SK-N-MC (cell line): ENCODE results near the gene SNX17.

Experiments used
- DNase-seq: peaks from one replicate; pipeline ENCODE4 v3.0.0-alpha.2; 2011; ENCODE audit warnings: low read depth, low spot score
- H3K27ac ChIP-seq: fragments of 200-600 bp; sonication (generic); 2 replicates; pipeline ENCODE4 v1.5.1; 2016; ENCODE audit warnings: mixed run types
- H3K36me3 ChIP-seq: fragments of 200-600 bp; sonication (generic); 2 replicates; pipeline ENCODE4 v1.6.1; 2017; ENCODE audit warnings: antibody characterized with exemption, low read length, mixed read lengths; ENCODE audit not compliant: insufficient read depth
- H3K4me3 ChIP-seq: fragments of 200-600 bp; sonication (generic); 2 replicates; pipeline ENCODE4 v1.5.1; 2016
- H3K9ac ChIP-seq: fragments of 200-600 bp; sonication (generic); 2 replicates; pipeline ENCODE4 v1.8.0; 2017; ENCODE audit warnings: mixed run types, mixed read lengths; ENCODE audit not compliant: insufficient read length
- H3K9me3 ChIP-seq: fragments of 200-600 bp; sonication (generic); 2 replicates; pipeline ENCODE4 v1.6.1; 2017; ENCODE audit warnings: low read depth, mild to moderate bottlenecking, antibody characterized with exemption, low read length, moderate library complexity, mixed read lengths
- EZH2 ChIP-seq: fragments of 200-600 bp; sonication (generic); IDR thresholded peaks from one replicate; pipeline ENCODE4 v1.6.1; 2017; ENCODE audit warnings: antibody characterized with exemption
- FOXP2 ChIP-seq: optimal IDR thresholded peaks from 2 replicates; pipeline ENCODE3; 2011; ENCODE audit warnings: mild to moderate bottlenecking, moderate library complexity; ENCODE audit not compliant: insufficient read depth; ENCODE audit errors: extremely low read length, control extremely low read depth
- POLR2AphosphoS5 ChIP-seq: IDR thresholded peaks from 2 replicates; pipeline ENCODE4 v1.6.1; 2012; ENCODE audit warnings: mild to moderate bottlenecking, low read depth, low read length, borderline replicate concordance

Gene SNX17, protein sequence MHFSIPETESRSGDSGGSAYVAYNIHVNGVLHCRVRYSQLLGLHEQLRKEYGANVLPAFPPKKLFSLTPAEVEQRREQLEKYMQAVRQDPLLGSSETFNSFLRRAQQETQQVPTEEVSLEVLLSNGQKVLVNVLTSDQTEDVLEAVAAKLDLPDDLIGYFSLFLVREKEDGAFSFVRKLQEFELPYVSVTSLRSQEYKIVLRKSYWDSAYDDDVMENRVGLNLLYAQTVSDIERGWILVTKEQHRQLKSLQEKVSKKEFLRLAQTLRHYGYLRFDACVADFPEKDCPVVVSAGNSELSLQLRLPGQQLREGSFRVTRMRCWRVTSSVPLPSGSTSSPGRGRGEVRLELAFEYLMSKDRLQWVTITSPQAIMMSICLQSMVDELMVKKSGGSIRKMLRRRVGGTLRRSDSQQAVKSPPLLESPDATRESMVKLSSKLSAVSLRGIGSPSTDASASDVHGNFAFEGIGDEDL

DNA sequence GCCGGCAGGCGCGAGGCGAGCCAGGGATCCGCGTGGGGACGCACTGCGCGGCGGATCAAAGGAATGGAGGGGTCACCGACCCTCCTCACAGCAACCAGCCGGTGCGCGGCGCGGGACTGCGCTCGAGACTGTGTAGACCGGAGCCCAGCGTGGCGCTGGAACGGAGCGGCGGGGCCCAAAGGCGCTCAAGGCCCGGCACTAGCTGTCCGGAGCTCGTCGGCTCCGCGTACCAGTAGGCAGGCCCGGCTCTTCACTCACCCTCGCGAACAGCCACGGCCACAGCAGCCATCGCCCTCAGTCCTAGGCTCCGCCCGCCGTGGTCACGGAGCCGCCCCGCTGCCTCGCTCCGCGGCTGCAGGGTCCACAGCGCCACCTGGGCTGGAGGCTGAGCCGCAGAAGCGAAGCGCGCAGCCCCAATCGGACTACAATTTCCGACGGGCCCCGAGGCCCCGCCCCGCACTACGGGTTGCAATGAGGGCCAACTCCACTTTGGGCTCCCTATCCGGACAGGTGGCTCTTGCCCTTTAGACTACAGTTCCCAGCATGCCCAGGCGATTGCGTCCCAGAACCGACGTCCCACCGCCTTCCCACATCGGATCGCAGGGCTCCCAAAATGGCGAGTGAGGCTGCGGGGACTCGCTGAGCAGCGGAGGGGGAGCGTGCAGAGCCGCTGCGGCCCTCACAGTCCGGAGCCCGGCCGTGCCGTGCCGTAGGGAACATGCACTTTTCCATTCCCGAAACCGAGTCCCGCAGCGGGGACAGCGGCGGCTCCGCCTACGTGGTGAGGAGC is at the start of gene SNX17, which contains the start of gene EIF2B4:
Gene SNX17, plus strand, starts transcription at position 591 of the 790 bp plus-strand sequence. Its CDS starts 128 bp downstream, at position 719.
Gene EIF2B4, minus strand, starts transcription at position 313 of the 790 bp plus-strand sequence. Its CDS starts 24 bp downstream, at position 289.
- Histone ChIP-seq H3K36me3 (peaks cover 65% of the 10 kb centered on the region), H3K27ac (peak within 1 kb of the TSS; percentile 77), H3K4me3 (peak within 1 kb of the TSS; percentile 94), H3K9me3 (no peaks in the 10 kb centered on the region), H3K9ac (peak within 1 kb of the TSS; percentile 98)
- TF ChIP-seq POLR2AphosphoS5 (peak; percentile 94), FOXP2 (peak; percentile 36), EZH2 (no peak)
- DNase-seq = peak; percentile 97

DNA sequence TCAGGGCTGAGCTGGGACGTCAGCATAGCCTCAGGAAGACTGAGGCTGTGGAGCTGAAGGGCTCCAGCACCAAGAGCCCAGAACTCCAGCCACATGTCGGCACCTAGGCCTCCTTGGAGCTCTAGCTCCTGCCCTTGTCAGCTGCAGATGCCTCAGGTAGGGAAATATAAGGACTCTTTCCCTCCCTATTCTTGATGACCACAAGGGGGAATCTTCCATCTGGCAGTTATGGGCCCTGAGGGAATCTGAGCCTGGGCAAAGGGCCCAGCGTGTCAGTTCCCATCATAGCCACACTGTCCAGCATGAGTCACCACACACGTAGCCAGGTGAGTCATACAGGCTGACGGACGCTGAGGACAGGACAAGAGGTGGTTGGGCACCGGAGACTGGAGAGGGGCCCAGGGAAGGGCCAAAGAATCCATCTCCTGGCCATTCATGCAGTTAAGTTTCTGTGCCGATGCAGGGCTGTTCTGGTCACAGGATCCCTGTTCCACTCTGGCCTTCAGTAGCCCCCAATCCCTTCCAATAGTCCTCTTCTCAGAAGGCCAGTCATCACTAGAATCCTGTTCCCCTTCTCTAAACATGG is 49.4 kb upstream of the SNX17 start:
- no peak overlapping the region for H3K9ac ChIP-seq
- no peak overlapping the region for H3K27ac ChIP-seq
- no peak overlapping the region; the same call in 1 of the 2 replicates for H3K4me3 ChIP-seq
- H3K36me3 ChIP-seq = peaks cover 1% of the 10 kb centered on the region; the same call in 1 of the 2 replicates
- TF ChIP-seq POLR2AphosphoS5 (no peak), EZH2 (no peak), FOXP2 (no peak)
- no peak for DNase-seq
- no peaks in the 10 kb centered on the region for H3K9me3 ChIP-seq

DNA sequence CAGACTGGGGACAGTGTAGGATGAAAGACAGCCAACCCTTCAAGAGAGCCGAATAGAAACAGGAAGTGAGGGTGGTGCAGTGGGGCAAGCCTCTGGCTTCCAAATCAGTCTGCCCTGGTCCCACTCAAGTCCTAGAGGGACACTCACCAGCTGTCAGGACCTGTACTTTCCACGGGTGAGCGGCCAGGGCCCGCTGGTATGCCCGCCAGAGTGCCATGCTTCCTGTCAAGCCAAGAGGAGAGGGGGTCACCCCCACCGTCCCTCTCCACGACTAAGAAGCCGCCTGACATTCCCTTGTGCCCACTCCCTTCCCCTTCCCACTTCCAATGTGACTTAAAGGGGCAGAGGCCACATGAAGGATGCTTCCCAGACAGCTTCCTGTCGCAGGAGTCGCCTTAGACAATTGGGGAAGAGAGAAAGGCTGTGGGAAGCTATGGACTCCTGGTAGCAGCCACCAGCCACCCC is 48.1 kb upstream of the SNX17 start:
- Histone ChIP-seq H3K36me3 (peaks cover 11% of the 10 kb centered on the region), H3K9me3 (no peaks in the 10 kb centered on the region), H3K27ac (peak overlapping the region; percentile 89), H3K4me3 (peak overlapping the region; percentile 97), H3K9ac (peak overlapping the region; percentile 99)
- no peak for TF ChIP-seq FOXP2
- TF ChIP-seq POLR2AphosphoS5 = no peak
- no peak for TF ChIP-seq EZH2
- DNase-seq = no peak

DNA sequence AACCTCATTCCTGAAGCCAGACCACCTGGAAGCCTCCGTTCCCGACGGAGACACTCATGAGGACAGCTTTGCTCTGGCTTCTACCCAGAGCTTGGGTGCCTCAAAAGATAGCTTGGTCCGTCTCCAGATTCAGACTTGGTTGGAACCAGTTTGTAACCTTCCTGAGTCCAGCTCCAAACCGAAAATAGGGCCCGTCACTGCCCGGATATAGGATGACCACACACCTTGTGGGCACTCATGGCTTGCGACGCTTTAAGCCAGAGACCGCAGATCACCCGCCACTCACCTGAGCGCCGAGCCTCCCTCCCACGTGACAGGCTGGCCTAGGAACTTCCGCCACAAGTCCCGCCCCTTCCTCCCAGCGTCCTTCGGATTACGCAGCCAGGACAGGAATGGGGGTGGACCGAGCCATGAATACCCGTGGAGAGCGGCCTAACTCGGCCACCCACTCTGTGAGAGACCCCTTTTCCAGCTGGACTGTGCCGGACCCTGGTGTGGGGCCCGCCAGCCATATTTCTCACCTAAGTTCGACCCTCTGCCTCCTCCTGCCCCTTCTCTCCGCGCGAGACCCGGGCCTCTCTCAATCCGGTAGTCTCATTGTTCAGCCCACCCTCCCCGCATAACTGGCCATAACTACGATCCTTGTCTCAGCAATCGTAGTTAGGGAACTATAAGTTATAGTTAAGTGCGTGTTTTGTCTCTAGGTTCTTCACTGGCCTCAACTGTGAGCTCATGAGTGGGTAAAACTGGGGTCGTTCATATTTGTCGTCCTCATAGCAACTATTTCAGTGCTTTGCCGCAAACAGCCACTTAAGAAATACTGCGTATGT is 47.4 kb upstream of the SNX17 start, which contains the start of gene MPV17:
Gene MPV17, minus strand, starts transcription at position 332 of the 830 bp plus-strand sequence. CDS start 580 bp downstream, outside the sequence.
- no peaks in the 10 kb centered on the region for H3K9me3 ChIP-seq
- DNase-seq = no peak
- H3K9ac ChIP-seq = peak within 1 kb of the TSS; percentile 99
- H3K27ac ChIP-seq = peak within 1 kb of the TSS; percentile 89
- TF ChIP-seq POLR2AphosphoS5 = peak; percentile 97
- no peak for TF ChIP-seq FOXP2
- no peak for TF ChIP-seq EZH2
- peak within 1 kb of the TSS; percentile 97 for H3K4me3 ChIP-seq
- peaks cover 16% of the 10 kb centered on the region for H3K36me3 ChIP-seq

DNA sequence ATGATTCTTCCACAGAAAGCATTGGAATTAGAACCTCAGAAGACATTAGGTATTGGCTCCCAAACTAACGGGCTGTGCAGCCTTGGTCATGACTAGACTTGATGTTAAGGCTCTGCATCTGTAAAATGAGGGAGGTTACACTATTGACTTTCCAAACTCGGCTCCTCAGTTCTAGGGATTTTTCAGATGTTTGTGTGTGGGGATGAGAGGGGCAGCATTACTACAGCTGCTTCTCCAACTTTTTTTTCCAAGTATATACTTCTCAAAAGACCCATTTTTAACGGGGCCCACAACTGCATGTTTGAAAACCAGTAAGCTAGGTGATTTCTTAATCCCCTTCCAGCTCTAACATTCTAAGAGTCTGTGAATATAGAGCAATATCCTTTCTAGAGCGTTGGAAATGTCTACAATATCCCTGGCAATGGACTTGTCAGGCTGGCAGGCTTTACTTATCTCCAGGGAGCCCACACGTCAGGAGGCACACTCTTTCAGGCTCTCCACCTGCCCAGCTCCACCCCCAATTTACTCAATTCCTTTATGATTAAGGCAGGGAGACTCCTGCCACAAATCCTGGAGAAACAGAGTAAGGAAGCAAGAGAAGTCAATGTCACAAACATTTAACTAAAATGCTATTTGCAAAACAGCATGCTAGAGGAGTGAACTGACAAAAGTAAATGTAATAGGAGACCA is 46.7 kb upstream of the SNX17 start:
- DNase-seq = no peak
- peak overlapping the region; percentile 97 for H3K4me3 ChIP-seq
- H3K9ac ChIP-seq = peak overlapping the region; percentile 99
- peaks cover 23% of the 10 kb centered on the region for H3K36me3 ChIP-seq
- no peaks in the 10 kb centered on the region for H3K9me3 ChIP-seq
- TF ChIP-seq POLR2AphosphoS5 (no peak), EZH2 (no peak), FOXP2 (no peak)
- peak overlapping the region; percentile 89 for H3K27ac ChIP-seq

DNA sequence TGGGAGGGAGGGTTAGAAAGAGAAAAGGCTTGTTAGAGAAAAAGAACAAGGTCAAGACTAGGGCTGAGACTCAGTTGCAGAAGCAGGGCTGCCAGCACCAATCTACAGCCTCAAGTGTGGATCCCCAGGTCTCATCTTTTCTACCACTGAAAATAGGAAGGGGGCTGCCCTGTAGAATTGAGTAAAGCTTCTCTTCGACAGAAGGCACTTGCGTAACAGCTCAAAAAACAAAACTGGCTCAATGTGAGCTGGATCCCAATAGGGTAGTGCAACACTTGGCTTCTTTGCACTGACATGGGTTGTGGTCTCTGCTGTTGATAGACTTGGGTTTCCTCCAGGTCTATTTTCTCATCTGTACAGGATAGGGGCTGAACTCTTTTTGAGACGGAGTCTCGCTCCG is 45.7 kb upstream of the SNX17 start:
- H3K27ac ChIP-seq = no peak overlapping the region
- H3K4me3 ChIP-seq = no peak overlapping the region
- peaks cover 33% of the 10 kb centered on the region for H3K36me3 ChIP-seq
- H3K9me3 ChIP-seq = no peaks in the 10 kb centered on the region
- no peak for DNase-seq
- no peak overlapping the region for H3K9ac ChIP-seq
- no peak for TF ChIP-seq POLR2AphosphoS5
- no peak for TF ChIP-seq FOXP2
- no peak for TF ChIP-seq EZH2

DNA sequence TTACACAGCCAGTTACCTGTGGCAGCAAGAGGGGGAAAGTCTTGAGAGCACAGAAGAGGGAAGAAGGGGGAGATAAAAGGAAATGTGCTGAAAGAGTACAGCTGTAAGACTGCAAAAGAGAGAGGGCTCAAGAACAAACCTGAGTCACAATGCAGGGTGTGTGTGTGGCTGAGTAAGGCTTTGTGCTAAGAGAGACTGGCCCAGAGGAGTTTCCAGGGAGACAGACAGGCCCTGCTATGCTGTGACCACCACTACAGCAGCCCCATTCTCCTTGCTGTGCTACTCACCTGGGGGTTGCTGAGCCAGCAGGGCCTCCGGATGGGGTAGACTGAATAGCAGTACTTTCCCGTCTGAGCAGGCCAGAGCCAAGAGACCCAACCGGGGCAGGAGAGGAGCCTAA is 35.1 kb upstream of the SNX17 start:
- no peak overlapping the region for H3K27ac ChIP-seq
- H3K9me3 ChIP-seq = no peaks in the 10 kb centered on the region
- DNase-seq = no peak
- no peak overlapping the region for H3K4me3 ChIP-seq
- peaks cover 68% of the 10 kb centered on the region for H3K36me3 ChIP-seq
- no peak overlapping the region for H3K9ac ChIP-seq
- TF ChIP-seq POLR2AphosphoS5 = no peak
- no peak for TF ChIP-seq EZH2
- TF ChIP-seq FOXP2 = no peak
